GM18868 (cell line): ENCODE data around the gene FGF14.
"Not testable (repeated sequence)": the region's sequence is repeated elsewhere in the genome, so short reads cannot be mapped to it uniquely, and the experiment has no call there.

Experiments used
- ATAC-seq: cut with Tn5 transposase; IDR thresholded peaks from one replicate; pipeline ENCODE4 v1.9.1; 2021; ENCODE audit warnings: mild to moderate bottlenecking, moderate library complexity; ENCODE audit not compliant: unreplicated experiment

Gene FGF14

DNA sequence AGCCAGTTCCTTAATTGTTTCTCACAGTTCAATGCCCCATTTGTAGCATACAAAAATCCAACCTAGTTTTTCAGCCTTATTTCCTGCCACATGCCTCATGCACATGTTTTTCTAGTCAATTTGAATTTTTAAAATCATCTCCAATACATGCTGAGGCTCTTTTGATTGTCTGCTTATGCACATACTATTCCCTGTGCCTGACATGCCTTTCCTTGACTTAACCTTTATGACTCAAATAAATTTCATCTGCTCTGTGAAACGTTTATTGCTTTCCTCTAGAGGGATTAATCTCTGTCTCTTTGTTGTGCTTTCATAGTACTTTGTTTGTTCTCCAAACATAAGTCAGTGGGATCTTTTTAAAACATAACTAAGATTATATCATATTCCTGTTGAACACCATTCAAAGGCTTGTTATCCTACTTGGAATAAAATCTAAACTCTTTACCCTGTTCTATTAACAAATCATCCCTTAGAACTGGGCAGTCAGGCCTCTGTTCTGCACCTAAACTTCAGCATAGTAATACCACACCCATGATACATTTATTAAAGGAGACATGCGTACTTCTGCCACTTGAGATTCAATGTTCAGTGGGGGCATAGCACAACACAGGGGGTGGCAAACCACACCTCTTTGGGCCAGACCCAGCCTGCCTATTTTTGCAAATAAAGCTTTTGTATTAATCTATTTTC is 346.6 kb downstream of the FGF14 start:
- ATAC-seq, result no peak

DNA sequence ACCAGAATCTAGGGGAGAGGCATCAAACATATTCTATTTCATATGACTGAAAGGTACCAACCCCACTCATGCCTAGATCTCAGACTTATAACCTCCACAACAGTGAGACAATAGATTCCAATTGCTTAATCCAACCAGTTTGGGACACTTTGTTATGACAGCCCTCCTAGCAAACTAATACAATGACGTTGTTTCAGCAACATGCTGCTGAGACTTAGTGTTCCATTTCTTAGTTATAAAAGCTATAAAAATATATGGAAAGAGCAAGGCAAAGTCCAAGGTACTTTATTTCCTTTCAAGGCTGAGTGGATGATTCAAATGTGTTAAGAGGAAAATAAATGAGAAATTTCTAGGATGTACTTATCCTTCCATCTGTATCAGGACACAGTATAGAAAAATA is 352.0 kb downstream of the FGF14 start:
- ATAC-seq, result no peak

DNA sequence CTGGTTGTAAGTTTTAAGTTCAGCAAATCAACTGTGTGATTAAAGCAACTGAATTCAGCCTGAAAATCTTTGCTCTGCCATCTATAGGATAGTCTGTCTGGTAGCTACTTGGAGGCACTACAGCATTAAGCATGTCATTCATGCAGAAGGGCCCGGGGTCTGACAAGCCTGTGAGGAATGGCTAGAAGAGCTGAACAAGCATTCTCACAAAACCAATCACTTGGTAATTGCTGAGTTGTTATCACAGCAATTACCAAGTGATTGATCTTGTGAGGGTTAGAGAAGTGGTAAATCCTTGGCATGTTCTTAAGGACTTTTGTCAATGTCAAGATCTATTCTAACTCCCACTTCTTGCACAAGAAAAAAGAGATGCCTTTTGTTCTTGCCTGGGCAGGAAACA is 356.1 kb downstream of the FGF14 start:
- no peak for ATAC-seq

DNA sequence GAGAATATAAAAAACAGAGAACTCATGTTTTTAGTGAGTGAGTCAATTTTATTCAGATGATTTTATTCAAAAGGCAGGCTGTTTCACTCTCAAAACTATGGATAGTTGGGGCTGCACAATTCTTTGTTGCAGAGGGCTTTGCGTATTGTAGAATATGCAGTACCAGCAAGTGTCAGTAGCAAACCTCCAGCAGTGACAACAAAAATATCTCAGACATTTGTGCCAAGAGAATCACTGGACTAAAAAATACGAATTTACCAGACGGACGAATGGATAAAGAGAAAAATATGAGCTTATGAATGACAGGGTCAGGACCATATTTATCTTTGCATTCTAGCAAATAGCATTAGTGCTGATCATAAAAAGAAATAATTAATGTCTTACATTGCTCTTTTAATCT is 359.1 kb downstream of the FGF14 start:
- ATAC-seq, result no peak

DNA sequence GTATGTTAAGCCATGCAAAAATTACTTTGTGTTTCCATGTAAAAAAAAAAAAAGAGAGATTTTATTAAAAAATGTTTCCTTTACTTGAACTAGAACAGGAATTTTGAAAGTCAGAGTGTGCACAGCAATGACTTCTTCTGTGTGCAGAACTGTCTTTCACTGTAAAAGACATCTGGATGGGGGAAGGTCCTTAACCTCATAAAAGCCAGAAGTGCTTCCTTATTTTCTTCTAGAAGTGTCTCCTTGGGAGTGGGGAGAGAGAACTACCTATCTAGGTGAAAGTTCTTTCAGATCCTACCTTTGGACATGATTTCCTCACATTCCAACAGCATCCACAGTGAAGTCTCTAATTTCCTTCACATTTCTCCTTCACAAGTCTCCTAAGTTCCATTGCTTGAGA is 360.3 kb downstream of the FGF14 start:
- ATAC-seq, result no peak

DNA sequence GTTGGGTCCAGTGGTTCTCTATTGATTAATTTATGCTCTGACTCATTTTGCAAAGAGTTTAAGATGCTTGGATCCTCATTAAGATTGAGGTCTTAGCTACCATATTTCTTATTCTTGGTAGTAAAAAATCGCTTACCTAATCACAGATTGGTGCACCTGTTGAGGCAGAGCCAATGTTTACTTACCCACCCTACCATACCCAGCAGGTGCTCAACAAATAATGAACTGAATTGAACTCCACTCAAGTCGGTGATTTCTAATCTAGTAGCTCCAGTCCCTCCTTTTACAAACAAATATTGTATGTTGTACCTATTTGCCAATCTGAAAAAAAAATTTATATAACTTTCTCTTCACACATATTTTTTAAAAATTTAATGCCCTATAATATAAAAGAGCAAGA is 361.0 kb downstream of the FGF14 start:
- no peak for ATAC-seq

DNA sequence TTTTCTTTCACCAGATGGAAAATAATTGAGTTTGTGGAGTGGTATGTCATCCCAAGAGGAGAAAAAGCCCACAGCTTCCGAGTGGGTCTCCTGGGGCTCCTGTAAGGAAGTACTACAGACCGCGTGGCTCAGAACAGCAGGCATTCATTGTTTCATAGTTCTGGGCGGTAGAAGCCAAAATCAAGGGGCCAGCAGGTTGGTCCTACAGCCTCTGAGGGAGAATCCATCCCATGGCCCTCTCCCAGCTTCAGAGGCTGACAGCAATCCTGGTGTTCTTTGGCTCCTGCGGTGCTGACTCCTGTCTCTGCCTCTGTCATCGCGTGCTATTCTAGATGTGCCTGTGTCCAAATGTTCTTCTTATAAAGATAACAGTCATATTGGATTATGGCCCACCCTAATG is 362.6 kb downstream of the FGF14 start:
- no peak for ATAC-seq

DNA sequence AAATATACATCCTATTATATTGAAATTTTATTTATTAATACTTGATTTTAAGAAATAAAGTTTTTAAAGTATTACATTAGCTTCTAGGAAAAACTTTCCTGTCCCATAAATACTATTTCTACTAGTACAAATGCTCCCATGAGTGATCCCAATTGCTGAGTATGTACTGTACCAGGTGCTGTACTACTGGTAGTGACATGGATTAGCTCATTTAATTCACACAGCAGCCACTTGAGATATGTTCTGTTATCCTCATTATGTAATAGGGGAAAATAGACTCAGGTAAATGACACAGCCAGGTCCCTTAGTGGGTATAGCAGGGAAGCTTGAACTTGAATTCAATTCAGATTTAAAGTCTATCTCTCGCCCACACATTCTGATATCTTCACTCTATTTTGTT is 363.1 kb downstream of the FGF14 start:
- no peak for ATAC-seq

DNA sequence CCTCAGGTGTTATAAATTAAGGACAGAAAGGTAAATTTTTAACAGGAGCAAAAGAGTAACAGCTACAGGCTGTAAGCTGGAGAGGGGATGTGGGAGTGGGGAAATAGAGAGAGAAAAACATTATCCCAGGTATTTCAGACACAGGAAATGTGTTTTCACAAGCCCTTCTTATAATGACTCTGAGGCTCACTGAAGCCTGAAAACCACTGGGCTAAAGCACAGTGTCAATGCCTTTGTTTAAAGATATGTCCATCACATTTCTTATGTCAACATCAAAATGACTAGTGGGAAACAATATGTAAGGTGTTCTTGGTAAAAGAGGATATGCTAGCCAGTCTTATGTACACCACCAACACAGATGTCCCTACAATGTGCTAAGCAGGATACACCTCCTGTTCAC is 365.9 kb downstream of the FGF14 start:
- no peak for ATAC-seq

DNA sequence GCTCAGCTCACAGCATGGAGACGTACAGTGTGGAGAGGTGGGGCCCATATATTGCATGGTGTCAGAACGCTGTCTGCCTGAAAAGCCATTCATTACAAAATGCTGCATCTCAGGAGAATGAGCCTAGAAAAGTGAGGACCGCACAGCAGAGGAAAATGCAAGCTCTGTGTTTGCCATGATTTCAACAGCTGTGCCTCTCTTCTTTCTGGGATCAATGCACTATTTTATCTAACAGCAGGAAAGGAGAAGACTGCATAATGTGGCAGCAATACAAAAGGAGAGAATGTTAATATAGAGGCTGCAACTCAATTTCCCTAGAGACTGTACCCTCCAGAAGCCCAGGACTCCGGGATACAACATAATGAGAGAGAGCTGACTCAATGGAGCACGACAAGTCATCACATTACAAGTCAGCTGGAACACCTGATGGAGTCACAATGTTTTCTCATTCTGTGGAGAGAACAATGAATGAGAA is 368.0 kb downstream of the FGF14 start:
- no peak for ATAC-seq

DNA sequence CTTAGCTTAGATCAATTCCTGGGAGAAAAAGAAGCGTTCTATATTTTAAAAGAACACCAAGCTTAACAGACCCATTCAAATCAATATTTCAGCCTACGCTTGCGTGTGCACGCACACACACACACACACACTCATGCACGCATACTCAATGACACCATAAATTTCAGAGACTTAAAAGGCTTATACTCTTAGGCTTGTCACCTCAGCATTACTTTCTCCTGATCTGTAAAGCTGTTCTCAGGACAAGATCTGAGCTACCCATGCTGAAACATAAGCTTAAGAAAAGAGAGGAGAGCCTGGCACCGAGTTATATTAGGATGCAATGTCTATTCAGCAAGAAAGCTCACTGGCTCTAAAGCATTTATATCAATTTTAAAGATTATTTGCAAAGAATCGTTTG is 368.5 kb downstream of the FGF14 start:
- ATAC-seq, result no peak

DNA sequence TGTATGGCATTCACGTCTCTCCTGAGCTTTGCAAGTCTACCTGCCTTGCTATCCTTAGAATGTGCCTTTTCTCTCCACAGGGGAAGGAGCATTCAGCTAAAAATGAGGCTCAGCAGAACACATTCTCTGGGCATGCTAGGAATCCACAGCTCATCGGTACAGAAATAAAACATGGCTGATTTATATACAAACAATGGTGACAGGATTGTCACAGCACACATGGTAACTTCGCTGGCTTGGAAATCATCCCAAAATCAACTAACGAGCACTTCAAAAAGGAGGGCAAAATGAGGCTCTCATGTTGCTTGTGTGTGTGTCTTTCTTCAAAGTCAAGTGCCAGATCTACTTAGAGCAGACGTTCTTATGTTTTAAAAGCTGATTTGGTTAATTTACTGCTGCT is 373.0 kb downstream of the FGF14 start:
- ATAC-seq, result no peak

DNA sequence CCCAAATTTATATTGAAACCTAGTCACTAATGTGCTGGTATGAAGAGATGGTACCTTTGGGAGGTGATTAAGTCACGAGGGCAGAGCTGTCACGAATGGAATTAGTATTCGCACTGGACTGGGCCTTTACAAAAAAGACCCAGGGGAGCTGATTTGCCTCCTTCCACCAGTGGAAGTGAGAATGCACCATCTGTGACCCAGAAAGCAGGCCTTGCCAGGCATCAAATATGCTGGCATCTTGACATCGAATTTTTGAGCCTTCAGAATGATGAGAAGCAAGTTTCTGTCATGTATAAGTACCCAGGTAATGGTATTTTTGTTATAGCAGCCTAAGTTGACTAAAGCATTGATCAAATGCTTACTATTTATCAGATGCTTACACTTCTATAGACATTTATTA is 373.6 kb downstream of the FGF14 start:
- ATAC-seq, result no peak

DNA sequence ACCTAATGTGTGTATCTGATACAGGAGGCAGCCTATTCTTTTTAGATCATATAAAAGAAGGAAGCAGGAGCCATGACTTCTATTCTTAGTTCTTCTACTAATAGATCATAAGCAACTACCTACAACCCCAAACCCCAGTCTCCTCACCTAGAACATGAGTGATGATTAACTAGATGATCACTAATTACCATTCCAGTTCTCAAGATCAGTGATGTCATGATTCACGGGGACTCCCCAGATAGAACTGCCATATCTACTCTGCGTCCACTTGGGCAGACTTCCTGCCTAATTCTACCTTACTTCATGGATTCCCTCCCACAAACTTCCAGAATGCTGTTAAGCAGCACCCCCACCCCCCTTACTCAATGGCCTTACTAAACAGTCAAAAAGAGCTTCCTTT is 380.1 kb downstream of the FGF14 start:
- no peak for ATAC-seq

DNA sequence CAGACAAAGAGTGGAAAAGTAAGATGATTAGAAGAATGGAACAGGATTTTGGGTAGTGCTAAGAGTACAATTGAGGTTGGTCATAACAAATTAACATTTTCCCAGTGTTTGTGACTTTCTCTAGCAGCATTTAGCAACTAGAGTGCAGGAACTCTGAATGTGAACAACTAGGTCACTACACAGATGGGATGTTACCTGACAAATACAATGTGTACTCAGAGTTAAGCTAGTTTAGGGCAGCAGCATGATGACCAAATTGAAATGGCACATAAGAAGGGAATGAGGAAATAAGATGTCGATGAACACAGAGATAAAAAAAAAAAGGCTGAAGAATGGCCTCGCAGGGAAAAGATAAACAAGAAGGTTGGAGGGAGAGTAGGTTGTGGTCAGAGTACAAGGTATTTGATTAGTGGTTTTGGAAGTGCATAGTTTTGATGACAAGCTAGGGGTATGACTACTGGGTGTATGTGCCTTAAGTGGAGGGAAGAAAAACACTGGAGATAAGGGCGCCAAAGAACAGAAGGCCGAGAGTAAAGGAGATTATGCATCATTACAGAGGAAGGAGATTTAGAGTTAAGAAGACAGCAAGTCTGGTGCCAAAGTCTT is 381.1 kb downstream of the FGF14 start:
- ATAC-seq, result no peak

DNA sequence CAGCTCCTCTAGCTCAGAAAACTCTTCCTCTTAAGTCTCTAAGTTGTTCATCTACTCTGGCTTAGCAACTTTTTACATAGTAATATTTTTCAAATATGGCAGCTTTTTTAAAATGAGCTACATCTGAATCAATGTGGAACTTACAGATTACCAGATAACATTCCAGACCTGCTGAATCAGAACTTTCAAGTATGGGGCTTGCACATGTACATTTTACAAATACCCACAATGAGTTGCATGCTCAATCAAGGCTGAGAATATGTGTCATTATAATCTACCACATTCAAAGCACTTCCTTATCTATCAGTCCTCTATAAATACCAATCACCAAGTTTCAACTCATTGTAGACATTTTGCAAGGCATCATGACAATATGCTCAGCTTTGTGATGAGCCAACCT is 383.1 kb downstream of the FGF14 start:
- no peak for ATAC-seq

DNA sequence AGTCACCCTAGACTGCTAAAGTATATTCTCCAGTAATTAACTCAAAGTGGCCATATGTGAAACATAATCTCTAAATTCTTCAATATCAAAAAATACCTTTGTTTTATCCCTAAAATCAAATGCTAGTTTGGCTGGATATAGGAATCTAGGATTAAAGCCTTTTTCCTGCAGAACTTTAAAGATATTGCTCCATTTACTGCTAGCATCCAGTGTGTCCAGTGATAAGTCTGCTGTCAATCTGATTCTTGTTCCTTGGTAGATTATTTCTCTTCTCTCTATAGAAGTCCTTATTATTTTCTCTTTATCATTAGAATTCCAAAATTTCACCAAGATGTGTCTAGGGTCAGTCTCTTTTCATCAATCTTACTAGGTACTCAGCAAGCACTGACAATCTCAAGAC is 384.6 kb downstream of the FGF14 start:
- ATAC-seq, result no peak

DNA sequence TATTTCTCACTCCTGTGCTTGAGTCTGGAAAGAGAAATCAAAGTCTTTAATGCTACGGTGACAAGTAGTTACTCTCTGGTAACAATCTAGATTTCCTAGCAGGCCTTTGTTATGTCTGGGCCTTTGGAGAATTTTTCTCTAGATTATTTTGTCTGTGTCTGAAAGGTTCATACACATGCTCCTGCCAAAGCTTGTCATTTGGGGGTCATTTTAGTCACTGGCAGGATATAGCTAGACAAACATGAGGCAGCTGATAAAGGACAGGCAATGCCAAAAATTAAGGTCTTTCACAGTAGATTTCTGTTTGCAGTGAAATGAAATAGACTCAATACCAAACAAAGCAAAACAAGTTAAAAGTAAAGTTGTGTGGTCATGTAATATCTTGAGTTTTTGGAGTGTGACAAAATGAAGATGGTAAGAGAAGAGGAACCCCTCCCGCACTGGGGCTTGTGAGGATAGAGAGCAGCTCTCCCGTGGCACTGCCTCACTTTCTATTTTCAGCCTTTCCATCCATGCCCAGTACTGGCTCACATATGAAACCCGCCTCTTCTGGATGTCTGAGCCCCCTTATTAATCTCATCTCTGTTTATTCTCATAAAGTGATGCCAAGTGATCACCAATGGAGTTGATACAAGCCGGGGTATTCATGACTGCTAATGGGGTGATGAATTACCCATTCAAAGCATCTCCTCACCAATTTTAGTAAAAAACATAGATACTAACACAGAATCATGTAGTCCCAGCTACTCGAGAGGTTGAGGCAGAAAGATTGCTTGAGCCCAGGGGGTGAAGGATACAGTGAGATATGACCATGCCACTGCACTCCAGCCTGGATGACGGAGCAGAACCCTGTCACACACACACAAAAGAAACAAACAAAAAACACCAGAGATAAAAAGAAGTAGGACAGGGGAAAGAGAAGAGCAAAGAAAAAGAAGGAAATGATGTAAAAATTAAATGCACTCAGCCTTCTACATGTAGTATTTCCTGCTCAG is 389.3 kb downstream of the FGF14 start:
- ATAC-seq, result no peak

DNA sequence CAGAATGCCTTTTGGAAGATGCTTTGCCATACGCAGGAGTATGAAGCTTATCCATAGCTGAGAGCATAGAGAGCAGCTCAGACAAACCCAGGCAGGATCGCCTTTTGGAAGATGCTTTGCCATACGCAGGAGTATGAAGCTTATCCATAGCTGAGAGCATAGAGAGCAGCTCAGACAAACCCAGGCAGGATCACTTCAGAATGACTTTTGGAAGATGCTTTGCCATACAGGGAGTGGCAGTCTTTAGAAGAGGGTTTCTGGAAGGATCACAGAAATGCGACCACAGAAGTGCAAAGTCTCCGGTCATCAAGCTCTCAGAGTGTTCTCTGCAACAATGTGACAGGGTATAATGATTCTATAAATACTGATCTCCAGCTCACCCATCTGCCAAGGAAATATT is 390.4 kb downstream of the FGF14 start:
- ATAC-seq, result not testable (repeated sequence)

DNA sequence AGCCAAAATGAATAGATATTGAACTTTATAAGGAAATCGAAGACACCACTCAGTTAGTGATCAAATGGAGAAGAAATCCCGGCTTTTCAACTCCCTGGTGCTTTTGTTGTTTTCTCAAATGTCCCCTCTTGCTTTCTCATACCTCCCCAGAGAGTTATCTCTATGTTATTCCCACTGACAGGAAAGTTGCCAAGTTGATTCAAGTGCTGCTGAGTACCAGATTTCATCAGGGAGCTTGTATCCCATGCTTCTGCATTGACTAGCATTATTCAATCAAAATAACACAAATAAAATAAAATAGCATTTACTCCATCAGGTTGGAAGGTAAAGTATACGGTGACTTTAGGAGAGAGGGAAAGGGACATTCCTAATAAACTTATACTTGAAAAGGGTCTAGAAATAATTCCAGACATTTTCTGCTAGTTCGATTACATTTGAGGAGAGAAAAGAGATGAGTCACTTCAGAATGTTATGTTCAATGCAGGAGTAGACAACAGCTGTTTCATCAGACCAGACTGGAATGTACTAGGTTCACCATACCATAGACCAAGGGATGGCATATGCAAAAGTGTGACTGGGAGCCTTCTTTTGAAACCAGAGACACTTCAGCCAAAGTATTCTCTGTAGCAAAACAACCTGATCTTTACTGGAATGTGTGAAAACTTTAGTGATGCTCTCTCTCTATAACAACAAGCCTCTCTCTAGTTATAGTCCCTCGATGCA is 397.8 kb downstream of the FGF14 start:
- no peak for ATAC-seq

DNA sequence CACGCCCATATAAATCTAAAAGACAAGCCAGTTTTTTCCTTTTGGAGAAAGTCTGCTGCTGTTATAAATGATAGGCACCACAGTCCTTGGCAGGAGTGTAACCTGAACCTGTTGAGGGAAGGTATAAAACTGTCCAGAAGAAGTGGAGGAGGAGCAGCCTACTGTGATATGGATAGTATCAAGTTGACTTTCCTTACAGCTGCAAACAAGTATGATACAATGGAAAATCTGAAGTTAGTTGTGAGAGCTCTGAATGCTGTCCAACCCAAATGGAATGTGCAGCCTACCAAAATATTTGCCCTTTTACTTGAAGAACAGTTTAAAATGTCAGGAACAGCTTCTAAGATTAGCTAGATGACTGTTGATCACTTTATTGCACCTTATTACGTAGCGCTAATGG is 399.6 kb downstream of the FGF14 start:
- ATAC-seq, result no peak
